SW480 (cell line): ENCODE data around the gene KCNH5.
"Not testable (repeated sequence)": the region's sequence is repeated elsewhere in the genome, so short reads cannot be mapped to it uniquely, and the experiment has no call there.

Source experiments
- DNase-seq: peaks from one replicate; pipeline ENCODE4 v3.0.0-alpha.2; 2016; ENCODE audit warnings: low spot score

KCNH5 gene

GRCh38 chr14:62882967-62883366 lies 162.3 kb downstream of the KCNH5 start:
- DNase-seq: no peak

DNA sequence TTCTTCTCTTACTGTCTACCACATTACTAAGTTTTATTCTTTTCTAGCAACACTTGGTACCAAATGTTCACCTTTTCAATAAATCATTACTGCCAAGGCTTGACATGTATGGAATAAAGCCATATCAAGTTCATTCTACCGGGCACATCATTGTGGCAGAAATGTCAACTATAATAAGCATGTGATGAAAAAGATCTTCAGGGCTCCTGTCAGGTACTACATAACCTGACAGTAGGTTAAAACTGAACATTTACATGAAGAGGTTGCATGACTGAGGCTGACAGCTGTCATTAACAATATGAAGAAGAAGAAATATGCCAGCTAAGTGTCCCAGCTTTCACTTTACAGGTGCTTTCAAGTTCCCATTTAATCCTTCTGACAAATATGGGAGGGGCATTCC lies 178.9 kb downstream of the KCNH5 start:
- peak; percentile 0 for DNase-seq

GRCh38 chr14:62864588-62864987 lies 180.7 kb downstream of the KCNH5 start:
- DNase-seq: no peak

GRCh38 chr14:62858011-62858410 lies 187.2 kb downstream of the KCNH5 start:
- not testable (repeated sequence) for DNase-seq

GRCh38 chr14:62854951-62855350 lies 190.3 kb downstream of the KCNH5 start:
- no peak for DNase-seq

DNA sequence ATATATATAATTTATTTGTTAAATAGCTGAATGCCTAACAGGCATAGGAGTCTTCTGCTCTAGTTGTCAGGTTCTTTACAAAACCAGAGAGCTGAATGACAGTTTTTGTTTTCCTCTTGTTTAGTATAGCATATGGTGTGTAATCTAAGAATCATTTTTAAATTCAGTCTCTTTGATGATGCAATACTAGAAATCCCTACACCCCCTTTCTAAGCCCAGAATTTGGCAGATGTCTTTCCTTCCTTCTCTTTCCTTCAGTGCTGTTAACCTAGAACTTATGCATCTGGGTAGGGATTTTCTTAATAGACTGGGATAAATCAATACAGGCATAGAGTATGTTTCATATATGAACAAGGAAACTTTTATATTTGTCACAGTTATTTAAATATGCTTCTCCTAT lies 198.1 kb downstream of the KCNH5 start:
- DNase-seq: no peak

DNA sequence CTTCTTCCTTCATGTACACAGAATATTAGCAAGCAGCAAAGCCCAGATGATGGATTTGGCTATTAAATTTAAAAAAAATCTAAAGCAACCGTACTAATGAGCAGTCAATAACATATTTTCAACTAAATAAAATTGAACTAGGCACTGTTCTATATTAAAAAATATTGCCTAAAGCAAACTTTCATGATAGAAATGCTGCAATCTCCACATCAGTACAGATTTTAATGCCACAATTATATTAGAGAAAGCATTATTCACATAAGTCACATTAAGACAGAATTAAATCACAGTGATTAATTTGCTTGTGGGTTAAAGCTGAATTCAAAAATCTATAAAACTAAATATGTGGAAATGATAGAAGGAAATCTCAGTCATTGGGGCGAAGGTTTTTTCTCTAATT lies 200.7 kb downstream of the KCNH5 start:
- no peak for DNase-seq

DNA sequence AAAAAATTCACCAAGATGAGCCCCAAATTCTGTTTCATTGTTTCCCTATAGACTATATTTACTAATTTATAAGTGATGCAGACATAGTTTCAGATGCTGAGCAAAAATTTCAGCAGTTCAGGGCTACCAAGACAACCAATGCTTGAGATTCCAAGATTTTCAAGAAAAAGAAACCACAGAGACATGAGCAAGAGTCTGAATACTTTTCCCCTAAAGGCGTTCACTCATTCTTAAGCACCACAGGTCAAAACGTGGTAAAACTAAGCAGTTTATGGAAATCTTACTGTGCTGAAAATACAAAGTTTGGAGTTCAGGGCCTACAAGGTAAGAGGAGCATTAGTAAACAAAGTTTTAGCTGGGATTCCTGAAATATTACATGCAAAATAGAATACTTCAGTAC lies 221.2 kb downstream of the KCNH5 start:
- DNase-seq: no peak

GRCh38 chr14:62819931-62820330 lies 225.3 kb downstream of the KCNH5 start:
- DNase-seq: no peak

DNA sequence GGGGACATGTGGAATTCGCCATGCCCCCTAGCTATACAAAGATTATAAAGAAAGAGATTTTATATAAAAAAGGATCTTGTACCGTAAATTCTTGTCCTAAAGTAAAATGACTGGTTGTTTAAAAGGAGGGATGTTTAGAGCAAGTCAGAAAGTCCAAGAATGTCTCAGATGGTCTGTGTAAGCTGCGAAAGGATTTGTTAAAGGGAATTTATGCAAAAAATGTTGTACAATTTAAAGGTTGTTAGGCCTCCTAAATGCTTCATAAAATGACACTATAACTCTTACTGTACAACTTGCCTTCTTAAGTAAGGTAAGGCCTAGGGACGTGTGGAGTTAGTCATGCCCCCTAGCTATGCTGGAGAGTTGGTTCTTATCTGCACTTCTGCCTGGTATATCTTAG lies 237.6 kb downstream of the KCNH5 start:
- DNase-seq: no peak

- DNase-seq: no peak
Observed at GRCh38 chr14:62800577-62800976, 244.7 kb downstream of the KCNH5 start.

DNA sequence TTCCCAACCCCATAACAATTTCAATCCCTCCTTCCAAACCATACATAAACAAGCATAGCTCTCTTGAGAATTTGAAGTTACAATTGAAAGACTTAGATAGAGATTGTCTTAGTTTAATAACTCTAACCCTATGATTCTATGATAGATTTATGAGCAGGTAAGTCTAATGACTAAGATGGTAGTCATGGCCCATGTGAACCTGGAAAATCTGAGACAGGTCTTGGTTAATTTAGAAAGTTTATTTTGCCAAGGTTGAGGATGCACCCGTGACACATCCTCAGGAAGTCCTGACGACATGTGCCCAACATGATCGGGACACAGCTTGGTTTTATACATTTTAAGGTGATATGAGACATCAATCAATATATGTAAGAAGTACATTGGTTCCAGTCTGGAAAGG lies 248.8 kb downstream of the KCNH5 start:
- no peak for DNase-seq

GRCh38 chr14:62792578-62792977 lies 252.7 kb downstream of the KCNH5 start:
- DNase-seq: no peak

DNA sequence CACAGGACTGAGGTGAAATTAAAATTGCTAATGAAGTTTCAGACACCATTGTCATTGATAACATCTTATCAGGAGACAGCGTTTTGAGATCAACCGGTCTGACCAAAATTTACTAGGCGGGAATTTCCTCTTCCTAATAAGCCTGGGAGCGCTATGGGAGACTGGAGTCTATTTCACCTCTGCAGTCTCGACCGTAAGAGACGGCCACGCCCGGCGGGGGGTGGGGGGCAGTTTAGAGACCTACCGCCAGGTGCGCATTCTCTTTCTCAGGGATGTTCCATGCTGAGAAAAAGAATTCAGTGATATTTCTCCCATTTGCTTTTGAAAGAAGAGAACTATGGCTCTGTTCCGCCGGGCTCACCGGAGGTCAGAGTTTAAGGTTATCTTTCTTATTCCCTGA lies 263.9 kb downstream of the KCNH5 start:
- DNase-seq: not testable (repeated sequence)

- DNase-seq: no peak
Observed at GRCh38 chr14:62778852-62779251, 266.4 kb downstream of the KCNH5 start.

- DNase-seq: no peak
Observed at GRCh38 chr14:62778310-62778709, 266.9 kb downstream of the KCNH5 start.

- no peak for DNase-seq
Observed at GRCh38 chr14:62777510-62777909, 267.7 kb downstream of the KCNH5 start.

GRCh38 chr14:62776300-62776699 lies 269.0 kb downstream of the KCNH5 start:
- DNase-seq: no peak

DNA sequence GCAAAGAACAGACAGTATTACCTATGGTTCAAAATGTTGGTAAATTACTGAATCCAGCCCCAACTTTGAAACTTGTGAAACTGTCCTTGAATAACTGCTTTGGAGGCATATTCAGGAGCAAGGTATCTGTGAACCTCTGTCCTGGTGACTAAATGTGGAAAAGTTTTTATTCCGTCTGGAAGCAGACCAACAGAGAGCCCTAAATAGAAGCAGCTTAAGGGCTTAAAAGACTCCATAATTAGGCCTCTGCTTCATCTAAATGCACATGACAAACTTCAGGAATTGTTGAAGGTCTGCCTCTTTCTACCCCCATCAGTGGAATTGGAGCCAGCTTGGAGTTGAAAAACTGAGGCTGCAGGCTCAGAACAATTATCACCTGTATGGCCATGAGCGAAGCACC lies 276.5 kb downstream of the KCNH5 start:
- no peak for DNase-seq

- DNase-seq: no peak
Observed at GRCh38 chr14:62763951-62764350, 281.3 kb downstream of the KCNH5 start.

GRCh38 chr14:62759796-62760195 lies 285.5 kb downstream of the KCNH5 start:
- DNase-seq: no peak

- DNase-seq: not testable (repeated sequence)
Observed at GRCh38 chr14:62746881-62747280, 298.4 kb downstream of the KCNH5 start.

DNA sequence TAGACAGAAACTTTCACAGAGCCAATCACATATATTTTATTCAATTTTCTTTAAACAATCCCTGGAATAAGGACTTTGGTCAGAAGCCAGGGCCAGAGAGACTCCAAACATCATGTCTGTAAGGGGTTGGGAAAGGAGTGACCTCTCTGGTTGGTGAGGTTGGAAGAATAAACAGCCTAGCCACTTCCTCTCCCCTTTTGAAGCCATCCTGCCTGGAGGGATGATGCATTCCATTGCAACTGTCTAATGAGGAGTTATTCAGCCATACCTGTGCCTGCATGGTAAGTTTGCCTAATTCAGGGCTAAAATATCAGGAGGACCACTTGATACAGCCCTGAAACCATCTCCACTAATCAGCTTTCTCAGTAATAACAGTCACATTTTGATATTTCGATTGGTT lies 299.8 kb downstream of the KCNH5 start:
- no peak for DNase-seq

- no peak for DNase-seq
Observed at GRCh38 chr14:62743560-62743959, 301.7 kb downstream of the KCNH5 start.

- DNase-seq: no peak
Observed at GRCh38 chr14:62743118-62743517, 302.1 kb downstream of the KCNH5 start.
